Thyroid gland (tissue), 4 donors: ENCODE measurements around the gene TMEM255B.

Experiments
- CTCF ChIP-seq, 6 experiments: fragments of 200-600 bp in 3 of 6; fragments of 450-650 bp in 3 of 6; sonication (generic) in 3 of 6; IDR thresholded peaks; one replicate each; pipeline ENCODE4 v1.5.1; 2016 to 2019; ENCODE audit warnings: antibody characterized with exemption in 6 of 6, mild to moderate bottlenecking in 2 of 6, inconsistent platforms in 1 of 6, moderate library complexity in 1 of 6
- POLR2A ChIP-seq, 2 donors: fragments of 450-650 bp; IDR thresholded peaks; one replicate each; pipeline ENCODE4 v1.6.1; 2017; ENCODE audit warnings: antibody characterized with exemption in 2 of 2, mild to moderate bottlenecking in 2 of 2, moderate library complexity in 1 of 2

DNA sequence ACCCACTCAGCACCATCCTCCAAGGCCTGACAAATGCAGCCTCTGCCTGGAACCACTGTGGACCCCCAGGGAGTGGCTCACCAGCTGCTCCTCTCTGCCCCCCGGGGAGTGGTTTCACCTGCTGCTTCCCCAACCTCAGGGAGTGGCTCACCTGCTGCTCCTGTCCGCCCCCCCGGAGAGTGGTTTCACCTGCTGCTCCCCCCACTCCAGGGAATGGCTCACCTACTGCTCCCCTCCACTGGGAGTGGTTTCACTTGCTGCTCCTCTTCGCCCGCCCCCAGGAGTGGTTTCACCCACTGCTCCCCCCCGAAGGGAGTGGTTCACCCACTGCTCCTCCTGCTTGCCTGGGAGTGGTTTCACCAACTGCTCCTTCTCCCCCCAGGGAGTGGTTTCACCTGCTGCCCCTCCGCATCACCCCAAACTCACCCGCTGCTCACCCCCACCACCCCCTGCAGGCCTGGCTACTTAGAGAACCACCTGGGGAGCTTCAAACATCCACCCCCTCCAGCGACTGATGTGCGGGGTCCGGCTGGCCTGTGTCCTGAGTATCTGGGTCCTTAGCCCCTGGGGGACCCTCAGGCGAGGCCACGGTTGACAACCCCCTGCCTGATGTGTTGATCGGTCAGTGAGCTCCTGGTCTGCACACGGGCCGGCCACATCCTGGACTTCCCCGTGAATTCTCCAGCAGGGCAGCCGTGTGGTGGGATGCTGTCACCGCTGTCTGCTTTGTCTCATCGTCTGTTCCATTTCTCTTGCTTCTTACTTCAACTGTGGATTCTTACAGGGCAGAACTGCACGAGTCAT lies 14.6 kb upstream of the TMEM255B start:
- TF ChIP-seq POLR2A (IDR thresholded peaks at IDR 0.05) = no peak
- no peak for TF ChIP-seq CTCF (IDR thresholded peaks at IDR 0.05)
